Stimulated activated CD4-positive, alpha-beta T cell treated with anti-CD3 and anti-CD28 coated beads, TNF-alpha, amount 100 ng/mL, for 24 hours (primary cell): ENCODE data around the gene TRIM8.
"Not testable (repeated sequence)": the region's sequence is repeated elsewhere in the genome, so short reads cannot be mapped to it uniquely, and the experiment has no call there.

Experiments
- DNase-seq, 3 experiments: peaks; one replicate each; pipeline ENCODE4 v3.0.0-alpha.2; 2020; ENCODE audit warnings: low read depth in 3 of 3

Gene TRIM8

GRCh38 chr10:102695401-102695800, 51.1 kb downstream of the TRIM8 start:
- DNase-seq = not testable (repeated sequence)

GRCh38 chr10:102696736-102697135, 52.5 kb downstream of the TRIM8 start:
- DNase-seq = no peak

- DNase-seq = no peak
Observed at GRCh38 chr10:102698894-102699293, 54.6 kb downstream of the TRIM8 start.

GRCh38 chr10:102701272-102701671, 57.0 kb downstream of the TRIM8 start:
- no peak for DNase-seq

- DNase-seq = no peak
Observed at GRCh38 chr10:102701796-102702195, 57.5 kb downstream of the TRIM8 start.

- no peak for DNase-seq
Observed at GRCh38 chr10:102702742-102703141, 58.5 kb downstream of the TRIM8 start.

- no peak for DNase-seq
Observed at GRCh38 chr10:102704915-102705314, 60.6 kb downstream of the TRIM8 start.

- DNase-seq = no peak
Observed at GRCh38 chr10:102705531-102705930, 61.3 kb downstream of the TRIM8 start.
